Activated B cell treated with CpG ODN at 0.5 μM for 24 hours (primary cell): ENCODE measurements around the gene OSBPL6. TPM values are rescaled to one million over a fixed set of nuclear protein-coding genes. Genes with fewer than 3 reads are reported as not detected.
"Not testable (repeated sequence)": the region's sequence is repeated elsewhere in the genome, so short reads cannot be mapped to it uniquely, and the experiment has no call there.

Source experiments
- ATAC-seq: fragments of 200-7000 bp; cut with Tn5 transposase; one replicate; pipeline ENCODE4 v1.10.0; 2021; ENCODE audit warnings: low read depth, mild to moderate bottlenecking, moderate library complexity
- CTCF ChIA-PET: fragments of 350-600 bp; sonication (Branson Sonifier 250); formaldehyde crosslinking; loops from one replicate; lab custom pipeline; 2021; ENCODE audit warnings: antibody characterized with exemption; lab: Charles Lee
- POLR2A ChIA-PET: fragments of 350-600 bp; sonication (Branson Sonifier 250); formaldehyde crosslinking; loops from one replicate; lab custom pipeline; 2021; ENCODE audit warnings: antibody characterized with exemption; lab: Charles Lee
- DNase-seq: peaks from one replicate; pipeline ENCODE4 v3.0.0; 2022
- H3K27ac Mint-ChIP-seq: one replicate; pipeline ENCODE4 v1.8.0; 2020; ENCODE audit warnings: mixed read lengths
- H3K27me3 Mint-ChIP-seq: one replicate; pipeline ENCODE4 v1.8.0; 2021; ENCODE audit warnings: mixed read lengths
- H3K36me3 Mint-ChIP-seq: one replicate; pipeline ENCODE4 v1.8.0; 2021; ENCODE audit warnings: low read depth, mixed read lengths
- H3K4me1 Mint-ChIP-seq: one replicate; pipeline ENCODE4 v1.8.0; 2021; ENCODE audit warnings: mixed read lengths
- H3K4me3 Mint-ChIP-seq: one replicate; pipeline ENCODE4 v1.8.0; 2020; ENCODE audit warnings: mild to moderate bottlenecking, mixed read lengths
- H3K9me3 Mint-ChIP-seq: one replicate; pipeline ENCODE4 v1.8.0; 2020; ENCODE audit warnings: mixed read lengths
- intact Hi-C: fragments of 100-400 bp; cut with micrococcal nuclease; formaldehyde crosslinking; loops from one replicate; pipeline ENCODE4 v1.15.1; 2024
- total RNA-seq: library from RNA; stranded (reverse); gene quantifications from 2 replicates; pipeline ENCODE4 v1.2.3, GENCODE V29; 2022
- TF ChIP-seq, protein P1 (sequence below): fragments of 200-600 bp; IDR thresholded peaks from one replicate; pipeline ENCODE4 v1.8.0; 2022; ENCODE audit warnings: antibody characterized with exemption, mild to moderate bottlenecking

Gene OSBPL6
- total RNA-seq, 1 donor from 2014 or later, result not detected

GRCh38 chr2:178344121-178344520, 149.8 kb downstream of the OSBPL6 start:
- ChIA-PET CTCF (no interaction called here), POLR2A (no interaction called here)
- peaks cover 35% of the 10 kb centered on the region for H3K27me3 Mint-ChIP-seq
- no peak overlapping the region for H3K4me3 Mint-ChIP-seq
- no peaks in the 10 kb centered on the region for H3K4me1 Mint-ChIP-seq
- TF ChIP-seq, protein P1, sequence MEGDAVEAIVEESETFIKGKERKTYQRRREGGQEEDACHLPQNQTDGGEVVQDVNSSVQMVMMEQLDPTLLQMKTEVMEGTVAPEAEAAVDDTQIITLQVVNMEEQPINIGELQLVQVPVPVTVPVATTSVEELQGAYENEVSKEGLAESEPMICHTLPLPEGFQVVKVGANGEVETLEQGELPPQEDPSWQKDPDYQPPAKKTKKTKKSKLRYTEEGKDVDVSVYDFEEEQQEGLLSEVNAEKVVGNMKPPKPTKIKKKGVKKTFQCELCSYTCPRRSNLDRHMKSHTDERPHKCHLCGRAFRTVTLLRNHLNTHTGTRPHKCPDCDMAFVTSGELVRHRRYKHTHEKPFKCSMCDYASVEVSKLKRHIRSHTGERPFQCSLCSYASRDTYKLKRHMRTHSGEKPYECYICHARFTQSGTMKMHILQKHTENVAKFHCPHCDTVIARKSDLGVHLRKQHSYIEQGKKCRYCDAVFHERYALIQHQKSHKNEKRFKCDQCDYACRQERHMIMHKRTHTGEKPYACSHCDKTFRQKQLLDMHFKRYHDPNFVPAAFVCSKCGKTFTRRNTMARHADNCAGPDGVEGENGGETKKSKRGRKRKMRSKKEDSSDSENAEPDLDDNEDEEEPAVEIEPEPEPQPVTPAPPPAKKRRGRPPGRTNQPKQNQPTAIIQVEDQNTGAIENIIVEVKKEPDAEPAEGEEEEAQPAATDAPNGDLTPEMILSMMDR, result no peak
- no peaks in the 10 kb centered on the region for H3K36me3 Mint-ChIP-seq
- H3K27ac Mint-ChIP-seq, result no peak overlapping the region
- DNase-seq, result no peak
- intact Hi-C loops, result no loop called here
- ATAC-seq, result no peak
- no peaks in the 10 kb centered on the region for H3K9me3 Mint-ChIP-seq

DNA sequence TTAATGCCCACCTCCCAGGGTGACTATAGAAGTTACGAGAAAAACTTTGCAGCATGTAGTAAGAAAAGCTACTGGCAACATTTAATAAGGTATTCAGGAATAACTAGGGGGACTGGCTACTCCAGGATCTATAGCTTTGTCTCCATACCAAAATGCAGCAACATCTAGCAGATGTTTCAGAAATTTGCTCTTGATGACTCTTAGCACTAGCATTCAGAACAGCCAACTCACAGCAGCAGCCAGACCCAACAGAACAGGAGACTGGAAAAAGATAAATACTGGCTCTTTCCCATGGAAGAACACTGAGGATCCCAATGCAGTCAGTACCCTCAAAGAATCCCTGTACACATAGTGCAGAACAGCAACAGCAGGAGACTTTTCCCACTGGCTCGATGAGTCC, 151.6 kb downstream of the OSBPL6 start:
- Mint-ChIP-seq H3K4me3 (no peak overlapping the region), H3K27ac (no peak overlapping the region), H3K36me3 (no peaks in the 10 kb centered on the region), H3K27me3 (peaks cover 42% of the 10 kb centered on the region), H3K4me1 (no peaks in the 10 kb centered on the region), H3K9me3 (no peaks in the 10 kb centered on the region)
- ATAC-seq, result no peak
- CTCF ChIA-PET, result no interaction called here
- POLR2A ChIA-PET, result no interaction called here
- intact Hi-C loops, result no loop called here
- TF ChIP-seq, protein P1, result no peak
- no peak for DNase-seq

- ChIA-PET POLR2A (no interaction called here), CTCF (no interaction called here)
- ATAC-seq (no peak), DNase-seq (no peak)
- intact Hi-C loops, result no loop called here
- no peak overlapping the region for H3K4me3 Mint-ChIP-seq
- TF ChIP-seq, protein P1, result no peak
- H3K4me1 Mint-ChIP-seq, result no peaks in the 10 kb centered on the region
- peaks cover 45% of the 10 kb centered on the region for H3K27me3 Mint-ChIP-seq
- H3K9me3 Mint-ChIP-seq, result peaks cover 4% of the 10 kb centered on the region
- H3K27ac Mint-ChIP-seq, result no peak overlapping the region
- no peaks in the 10 kb centered on the region for H3K36me3 Mint-ChIP-seq
Measured at GRCh38 chr2:178350051-178350450, 155.7 kb downstream of the OSBPL6 start.

GRCh38 chr2:178357704-178358103, 163.4 kb downstream of the OSBPL6 start:
- H3K4me1 Mint-ChIP-seq, DNase-seq, ATAC-seq, intact Hi-C loops, H3K27me3 Mint-ChIP-seq, H3K4me3 Mint-ChIP-seq, H3K27ac Mint-ChIP-seq, CTCF ChIA-PET, H3K36me3 Mint-ChIP-seq, H3K9me3 Mint-ChIP-seq, POLR2A ChIA-PET: not testable (repeated sequence)

DNA sequence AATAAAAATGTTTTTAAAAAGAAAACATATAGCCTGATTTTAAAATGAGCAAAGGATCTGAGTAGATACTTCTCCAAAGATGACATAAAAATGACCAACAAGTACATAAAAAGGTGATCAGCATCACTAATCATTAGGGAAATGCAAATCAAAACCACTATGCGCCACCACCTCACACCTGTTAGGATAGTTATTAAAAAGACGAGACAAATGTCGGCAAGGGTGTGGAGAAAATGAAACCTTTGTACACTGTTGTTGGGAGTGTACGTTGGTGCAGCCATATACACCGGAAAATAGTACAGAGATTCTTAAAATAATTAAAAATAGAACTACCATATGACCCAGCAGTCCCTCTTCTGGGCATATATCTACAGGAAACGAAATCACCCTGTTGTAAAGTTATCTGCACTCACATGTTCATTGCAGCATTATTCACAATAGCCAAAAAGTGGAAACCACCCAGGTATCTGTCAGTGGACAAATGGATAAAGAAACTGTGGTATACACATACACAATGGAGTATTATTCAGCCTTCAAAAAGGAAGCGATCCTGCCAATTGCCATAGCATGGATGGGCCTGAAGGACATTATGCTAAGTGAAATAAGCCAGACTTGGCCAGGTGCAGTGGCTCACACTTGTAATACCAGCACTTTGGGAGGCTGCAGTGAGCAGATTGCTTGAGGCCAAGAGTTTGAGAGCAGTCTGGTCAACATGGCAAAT, 165.0 kb downstream of the OSBPL6 start:
- intact Hi-C loops, result no loop called here
- POLR2A ChIA-PET, result no interaction called here
- CTCF ChIA-PET, result no interaction called here
- Mint-ChIP-seq H3K27me3 (peaks cover 6% of the 10 kb centered on the region), H3K27ac (no peak overlapping the region), H3K4me1 (no peaks in the 10 kb centered on the region), H3K4me3 (no peak overlapping the region), H3K36me3 (no peaks in the 10 kb centered on the region), H3K9me3 (peaks cover 4% of the 10 kb centered on the region)
- TF ChIP-seq, protein P1, result no peak
- no peak for DNase-seq
- ATAC-seq, result no peak

- TF ChIP-seq, protein P1, result no peak
- CTCF ChIA-PET, result no interaction called here
- Mint-ChIP-seq H3K4me3 (no peak overlapping the region), H3K9me3 (peaks cover under 1% of the 10 kb centered on the region), H3K4me1 (no peaks in the 10 kb centered on the region), H3K36me3 (no peaks in the 10 kb centered on the region), H3K27ac (no peak overlapping the region), H3K27me3 (peaks cover 2% of the 10 kb centered on the region)
- intact Hi-C loops, result no loop called here
- ATAC-seq (no peak), DNase-seq (no peak)
- POLR2A ChIA-PET, result no interaction called here
Measured at GRCh38 chr2:178361588-178361987, 167.3 kb downstream of the OSBPL6 start.
